ENCODE results near the gene CGB3.
"Not testable (repeated sequence)": the region's sequence is repeated elsewhere in the genome, so short reads cannot be mapped to it uniquely, and the experiment has no call there.

CGB3 gene

GRCh38 chr19:49042177-49042576 lies 18.0 kb upstream of the CGB3 start:
- no peak for DNase-seq

GRCh38 chr19:49039736-49040135 lies 15.6 kb upstream of the CGB3 start:
- not testable (repeated sequence) for DNase-seq

GRCh38 chr19:49038557-49039276 lies 14.6 kb upstream of the CGB3 start:
- not testable (repeated sequence) for DNase-seq

GRCh38 chr19:49038111-49038510 lies 14.0 kb upstream of the CGB3 start:
- not testable (repeated sequence) for DNase-seq

GRCh38 chr19:49036815-49037214 lies 12.7 kb upstream of the CGB3 start, which contains the start of gene CGB1:
CGB1 (minus strand) TSS chr19:49036895; CDS start chr19:49036711, 184 bp downstream.
- not testable (repeated sequence) for DNase-seq

GRCh38 chr19:49031642-49032301 lies 7.6 kb upstream of the CGB3 start, which contains the start of gene CGB2:
CGB2 (plus strand) TSS chr19:49031890; CDS start chr19:49032096, 206 bp downstream.
- DNase-seq, result not testable (repeated sequence)

- not testable (repeated sequence) for DNase-seq
Measured at GRCh38 chr19:49030323-49030722, 6.2 kb upstream of the CGB3 start.

- DNase-seq, result not testable (repeated sequence)
Measured at GRCh38 chr19:49029749-49030148, 5.6 kb upstream of the CGB3 start.

GRCh38 chr19:49028686-49029085 lies 4.6 kb upstream of the CGB3 start:
- DNase-seq, result not testable (repeated sequence)

- not testable (repeated sequence) for DNase-seq
Measured at GRCh38 chr19:49025599-49025998, 1.5 kb upstream of the CGB3 start.

- not testable (repeated sequence) for DNase-seq
Measured at GRCh38 chr19:49025088-49025487, 955 bp upstream of the CGB3 start.

- no peak for DNase-seq
Measured at GRCh38 chr19:49022116-49022515, 2.0 kb downstream of the CGB3 start.

GRCh38 chr19:49020931-49021895 lies 2.9 kb downstream of the CGB3 start:
- no peak for DNase-seq

GRCh38 chr19:49020342-49020741 lies 3.8 kb downstream of the CGB3 start:
- no peak for DNase-seq

- DNase-seq, result peak; percentile 43
Measured at GRCh38 chr19:49019242-49019932, 4.7 kb downstream of the CGB3 start.

- DNase-seq, result not testable (repeated sequence)
Measured at GRCh38 chr19:49018388-49019241, 5.5 kb downstream of the CGB3 start.

GRCh38 chr19:49017666-49018351 lies 6.3 kb downstream of the CGB3 start:
- peak; percentile 57 for DNase-seq

- DNase-seq, result no peak
Measured at GRCh38 chr19:49017041-49017665, 7.0 kb downstream of the CGB3 start, which contains the start of gene LHB. LHB (minus strand) TSS chr19:49017091; CDS start chr19:49017081, 10 bp downstream.

- no peak for DNase-seq
Measured at GRCh38 chr19:49016067-49016839, 7.9 kb downstream of the CGB3 start.

All from right hindlimb (tissue), 1 donor.